Erythroblast (primary cell): Measurements from ENCODE around the gene MYH16.
"Not testable (repeated sequence)": the region's sequence is repeated elsewhere in the genome, so short reads cannot be mapped to it uniquely, and the experiment has no call there.

Experiments used
- GATA1 ChIP-seq: IDR thresholded peaks from 2 replicates; pipeline ENCODE4 v1.6.1; 2011; ENCODE audit warnings: low read depth, mild to moderate bottlenecking, control low read depth, low read length, moderate library complexity
- POLR2A ChIP-seq: IDR thresholded peaks from 2 replicates; pipeline ENCODE4 v1.6.1; 2011; ENCODE audit warnings: mild to moderate bottlenecking, low read length

DNA sequence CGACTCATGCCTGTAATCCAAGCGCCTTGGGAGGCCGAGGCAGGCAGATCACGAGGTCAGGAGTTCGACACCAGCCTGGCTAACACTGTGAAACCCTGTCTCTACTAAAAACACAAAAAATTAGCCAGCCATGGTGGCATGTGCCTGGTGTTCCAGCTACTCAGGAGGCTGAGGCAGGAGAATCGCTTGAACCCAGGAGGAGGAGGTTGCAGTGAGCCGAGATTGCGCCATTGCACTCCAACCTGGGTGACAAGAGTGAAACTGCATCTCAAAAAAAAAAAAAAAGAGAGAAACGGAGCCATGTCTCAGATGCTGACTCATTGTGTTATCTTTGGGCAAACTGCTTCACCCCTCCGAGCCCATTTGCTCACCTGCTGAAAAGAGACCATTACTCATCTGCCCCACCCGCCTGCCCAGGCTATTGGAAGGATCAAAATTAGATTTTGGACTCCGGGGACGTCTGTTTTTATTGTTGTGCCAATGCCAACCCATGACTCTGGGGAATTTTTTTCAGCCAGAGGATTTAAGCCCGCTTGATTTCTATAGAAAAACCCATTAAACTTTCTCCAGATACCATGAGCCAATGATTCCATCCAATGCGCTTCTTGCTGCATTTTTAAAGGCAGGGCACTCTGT lies 48.3 kb upstream of the MYH16 start:
- not testable (repeated sequence) for TF ChIP-seq POLR2A, GATA1
